ENCODE measurements around the gene EFCAB5. TPM values are rescaled to one million over a fixed set of nuclear protein-coding genes. Genes with fewer than 3 reads are reported as not detected.

The EFCAB5 gene
- total RNA-seq, 4 donors from 2014 or later, result 0.46 to 0.47 TPM; not detected in 2

Small RNA genes within 50 kb of the gene (small RNA-seq; reads per million reads assigned to genes)
- gene AC104984.5 (not detected), gene RNY4P13 (not detected)

Other genes starting within 250 kb of the EFCAB5 start
- gene SSH2, start 11.4 kb upstream of the EFCAB5 start, total RNA-seq, result 10 to 100 TPM; 25.1 to 88.0 (median 35.8) TPM
- gene NSRP1, start 175.2 kb downstream of the EFCAB5 start, total RNA-seq, result 10 to 100 TPM; 17.4 to 35.2 (median 25.1) TPM